HepG2 (cell line): ENCODE data around the gene IRX3. TPM values are rescaled to one million over a fixed set of nuclear protein-coding genes. Genes with fewer than 3 reads are reported as not detected.

Experiments
- ATAC-seq: fragments of 200-7000 bp; cut with Tn5 transposase; 3 replicates; pipeline ENCODE4 v1.9.1; 2020; ENCODE audit warnings: mild to moderate bottlenecking, moderate library complexity
- BruUV-seq: library from RNA; stranded (reverse); fragments of 400-500 nt; replicated peaks from 2 replicates; lab custom pipeline; 2021; lab: Mats Ljungman, UMichigan
- CTCF ChIA-PET: fragments of 300-600 bp; formaldehyde crosslinking; extraction: SDS; loops from one replicate; lab custom pipeline; 2021; ENCODE audit warnings: low total read pairs, inconsistent platforms, low intra/inter-chr PET ratio; lab: Yijun Ruan, JAX
- POLR2A ChIA-PET: fragments of 350-600 bp; sonication (Branson Sonifier 250); formaldehyde crosslinking; loops from one replicate; lab custom pipeline; 2020; ENCODE audit warnings: antibody characterized with exemption, inconsistent platforms; lab: Yijun Ruan, JAX
- DNase-seq: peaks from one replicate; pipeline ENCODE4 v3.0.0-alpha.2; 2015; ENCODE audit warnings: low spot score
- FAIRE-seq: peaks from 3 replicates; lab custom pipeline; 2011; peaks lifted over from hg19 to GRCh38; lab: Jason Lieb, UNC
- H2AFZ ChIP-seq: one replicate; pipeline ENCODE4 v1.6.1; 2011; ENCODE audit warnings: low read length, inconsistent platforms
- H3K27ac ChIP-seq: fragments of 300-600 bp; 3 replicates; pipeline ENCODE4 v1.8.0; 2011; ENCODE audit warnings: mixed run types, mild to moderate bottlenecking, mixed read lengths, low read length, inconsistent platforms; ENCODE audit not compliant: insufficient read depth; ENCODE audit errors: extremely low read length
- H3K27me3 ChIP-seq, 2 experiments: fragments of 200-600 bp in 1 of 2; 2 replicates in 1 of 2; 3 replicates in 1 of 2; pipeline versions ENCODE4 v1.6.0 to v1.8.0; 2011; ENCODE audit warnings: low read length in 2 of 2, mild to moderate bottlenecking in 2 of 2, moderate library complexity in 2 of 2, inconsistent platforms in 1 of 2; ENCODE audit not compliant: insufficient read depth in 2 of 2, control insufficient read depth in 1 of 2
- H3K36me3 ChIP-seq, 2 experiments: fragments of 200-600 bp in 1 of 2; replicated peaks in 1 of 2; 2 replicates in 1 of 2; 3 replicates in 1 of 2; pipeline versions ENCODE4 v1.5.1 to v1.8.0; 2011; ENCODE audit warnings: low read length in 2 of 2, inconsistent platforms in 1 of 2; ENCODE audit not compliant: insufficient read depth in 2 of 2, control insufficient read depth in 1 of 2
- H3K4me1 ChIP-seq: 2 replicates; pipeline ENCODE4 v1.5.1; 2012; ENCODE audit warnings: low read length, inconsistent platforms; ENCODE audit not compliant: insufficient read depth
- H3K4me2 ChIP-seq: 2 replicates; pipeline ENCODE4 v1.6.0; 2011; ENCODE audit warnings: low read depth, low read length, inconsistent platforms
- H3K4me3 ChIP-seq, 3 experiments: fragments of 200-600 bp in 1 of 3; sonication (generic), shearing (Covaris generic) in 1 of 3; replicated peaks in 1 of 3; 2 replicates each; pipeline ENCODE4 v1.5.1; 2011 to 2016; ENCODE audit warnings: low read length in 3 of 3, inconsistent platforms in 2 of 3, low read depth in 2 of 3, mild to moderate bottlenecking in 2 of 3, control low read depth in 1 of 3, mixed read lengths in 1 of 3; ENCODE audit not compliant: insufficient read depth in 1 of 3
- H3K79me2 ChIP-seq: one replicate; pipeline ENCODE4 v1.6.1; 2011; ENCODE audit warnings: low read length, inconsistent platforms; ENCODE audit not compliant: insufficient read depth
- H3K9ac ChIP-seq: 2 replicates; pipeline ENCODE4 v1.6.0; 2011; ENCODE audit warnings: mild to moderate bottlenecking, low read depth, low read length, inconsistent platforms; ENCODE audit not compliant: insufficient read depth
- H3K9me3 ChIP-seq: 2 replicates; pipeline ENCODE4 v1.5.1; 2012; ENCODE audit warnings: mild to moderate bottlenecking, low read length
- H4K20me1 ChIP-seq: 2 replicates; pipeline ENCODE4 v1.6.0; 2011; ENCODE audit warnings: inconsistent platforms, mild to moderate bottlenecking, low read length, moderate library complexity; ENCODE audit not compliant: insufficient read depth
- ARID3A ChIP-seq: IDR thresholded peaks from 2 replicates; pipeline ENCODE4 v1.6.1; 2012; ENCODE audit warnings: low read depth, low read length, improper control_type of control experiment
- ATF4 ChIP-seq, 2 experiments: fragments of 450-650 bp in 1 of 2; sonication (generic) in 1 of 2; formaldehyde crosslinking; IDR thresholded peaks; 2 replicates each; pipeline versions ENCODE4 v1.5.0 to v1.8.0; 2020 to 2022; ENCODE audit warnings: mild to moderate bottlenecking in 1 of 2, missing genetic modification reagents in 1 of 2
- POLR2A ChIP-seq, 2 experiments: IDR thresholded peaks; 2 replicates each; pipeline ENCODE4 v1.6.1; 2011; ENCODE audit warnings: low read depth in 2 of 2, low read length in 2 of 2, mild to moderate bottlenecking in 1 of 2, moderate library complexity in 1 of 2; ENCODE audit not compliant: insufficient read depth in 1 of 2
- POLR2AphosphoS5 ChIP-seq: IDR thresholded peaks from 2 replicates; pipeline ENCODE4 v1.6.1; 2012; ENCODE audit warnings: low read depth, low read length
- ZHX2 ChIP-seq, 2 experiments: sonication (generic) in 1 of 2; formaldehyde crosslinking in 1 of 2; IDR thresholded peaks; 2 replicates each; pipeline versions ENCODE4 v1.6.1 to v1.9.0; 2014 to 2022; ENCODE audit warnings: antibody characterized with exemption in 1 of 2, borderline replicate concordance in 1 of 2, inconsistent platforms in 1 of 2, low read depth in 1 of 2, missing genetic modification reagents in 1 of 2
- WGBS: methylation state at CpG from one replicate; pipeline ENCODE4 v1.1.6; 2017; ENCODE audit warnings: low lambda C conversion rate; 5-methylcytosine and 5-hydroxymethylcytosine counted together
- in situ Hi-C: cut with HindIII; loops from 2 replicates; pipeline ENCODE4 v1.10.0; 2017; ENCODE audit warnings: low pct_unique_long_range_greater_than_20kb; ENCODE audit not compliant: extremely low pct_ligation_motif_present
- intact Hi-C: fragments of 100-400 bp; cut with micrococcal nuclease; formaldehyde crosslinking; loops from one replicate; pipeline ENCODE4 v1.10.0; 2022; ENCODE audit not compliant: unreplicated experiment
- polyA plus RNA-seq, 8 experiments: library from polyadenylated mRNA; depleted of rRNA in 3 of 8; stranded (reverse) in 7 of 8; unstranded in 1 of 8; fragments of >200 nt; fragmentation: Illumina TruSeq in 4 of 8; extraction: Trizol in 4 of 8; gene quantifications; 2 replicates each; pipeline versions ENCODE4 v1.2.1 to v1.2.3, GENCODE V29; 2011 to 2016; ENCODE audit warnings: low read depth in 4 of 8, missing spikeins in 1 of 8, mixed read lengths in 1 of 8; ENCODE audit not compliant: insufficient read depth in 1 of 8
- total RNA-seq, 5 experiments: library from RNA; depleted of rRNA; stranded (reverse); fragments of >200 nt; fragmentation: Illumina TruSeq; extraction: Trizol; gene quantifications; 2 replicates each; pipeline ENCODE4 v1.2.3, GENCODE V29; 2016; ENCODE audit warnings: low read depth in 1 of 5
- TF ChIP-seq, protein P1 (sequence below): sonication (generic); formaldehyde crosslinking; IDR thresholded peaks from 2 replicates; pipeline ENCODE4 v1.4.0; 2020; ENCODE audit warnings: missing genetic modification reagents, mild to moderate bottlenecking, borderline replicate concordance

The IRX3 gene
- total and polyA plus RNA-seq, 2 of the 13 experiments (the other 11 are each of a cell fraction or from before 2014, with no cell fraction given): 9.2 to 16.4 TPM

DNA sequence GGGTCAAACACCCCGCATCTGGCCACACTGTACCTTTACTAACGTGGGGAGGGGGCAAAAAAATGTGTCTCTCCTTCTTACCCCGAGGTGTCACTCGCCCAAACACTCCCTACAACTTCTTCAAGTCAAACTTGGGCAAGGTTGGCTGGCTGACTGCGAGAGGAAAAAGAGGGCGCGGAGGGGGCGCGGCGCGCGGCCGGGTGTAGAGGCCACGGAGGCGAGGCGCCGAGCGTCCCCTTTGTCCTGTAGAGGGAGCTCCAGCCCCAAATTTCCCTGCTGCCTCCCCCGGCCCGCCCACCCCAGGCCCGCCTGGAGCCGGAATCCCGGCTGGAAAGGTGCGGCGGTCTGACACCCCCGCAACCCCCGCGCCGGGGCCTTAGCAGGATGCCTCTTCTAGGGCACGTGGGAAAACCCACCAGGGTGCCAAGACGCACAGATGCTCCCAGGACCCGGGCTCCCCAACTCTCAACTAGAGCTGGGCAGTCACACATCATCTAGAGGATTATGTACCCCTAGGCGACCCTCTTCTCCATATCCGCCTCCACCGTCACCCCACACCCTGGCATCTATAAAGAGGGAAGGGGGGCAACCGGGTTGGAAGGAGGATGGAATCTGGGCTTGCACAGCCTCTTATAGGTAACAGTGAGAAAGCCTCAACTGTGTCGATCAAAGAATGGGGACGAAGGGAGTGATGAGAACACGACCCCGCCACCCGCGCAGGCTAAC lies 4.2 kb downstream of the IRX3 start (continued):
- TF ChIP-seq ZHX2 (IDR thresholded peaks at IDR 0.05; ENCODE audit: low read depth) (peak; percentile 69; the same call in 1 of the 2 replicates), ZHX2 (CRISPR knock-in tag; IDR thresholded peaks at IDR 0.05; ENCODE audit: borderline replicate concordance) (no peak)

- BruUV-seq: no TSS peak
- Histone ChIP-seq H3K79me2 (peaks cover 19% of the 10 kb centered on the region), H3K4me3 (no peak overlapping the region), H3K27me3 (no peaks in the 10 kb centered on the region), H3K9me3 (no peaks in the 10 kb centered on the region), H3K4me1 (peaks cover 45% of the 10 kb centered on the region), H3K27ac (no peak overlapping the region), H3K9ac (no peak overlapping the region), H4K20me1 (no peaks in the 10 kb centered on the region), H3K4me2 (no peak overlapping the region), H2AFZ (no peak overlapping the region), H3K36me3 (peaks cover 1 to 3% of the 10 kb centered on the region in 2 experiments; a peak in 3 of 5 replicates)
- in situ Hi-C loops: loop anchor here (10.0 kb wide), 1 partner anchor 507 kb away; no protein-coding TSS in a partner anchor
- DNase-seq: no peak
- ATAC-seq: no peak
- 98% methylated on average over 53 of the region's 53 CpGs for WGBS
- FAIRE-seq: no peak
- intact Hi-C loops: loop anchor here (10.0 kb wide), 4 partner anchors 337 to 737 kb away; no protein-coding TSS in a partner anchor
- ChIA-PET CTCF (no interaction called here), POLR2A (no interaction called here)
- TF ChIP-seq POLR2A (IDR thresholded peaks at IDR 0.05; ENCODE audit: insufficient read depth in 1 of 2, low read depth in 2 of 2, low read length in 2 of 2): 0 out of 4 replicates have a peak, but pooled peaks of 1 of the 2 experiments have one; percentile 21
- TF ChIP-seq POLR2AphosphoS5: no peak
- no peak for TF ChIP-seq ATF4 (CRISPR knock-in tag; IDR thresholded peaks at IDR 0.05)
- TF ChIP-seq, protein P1, sequence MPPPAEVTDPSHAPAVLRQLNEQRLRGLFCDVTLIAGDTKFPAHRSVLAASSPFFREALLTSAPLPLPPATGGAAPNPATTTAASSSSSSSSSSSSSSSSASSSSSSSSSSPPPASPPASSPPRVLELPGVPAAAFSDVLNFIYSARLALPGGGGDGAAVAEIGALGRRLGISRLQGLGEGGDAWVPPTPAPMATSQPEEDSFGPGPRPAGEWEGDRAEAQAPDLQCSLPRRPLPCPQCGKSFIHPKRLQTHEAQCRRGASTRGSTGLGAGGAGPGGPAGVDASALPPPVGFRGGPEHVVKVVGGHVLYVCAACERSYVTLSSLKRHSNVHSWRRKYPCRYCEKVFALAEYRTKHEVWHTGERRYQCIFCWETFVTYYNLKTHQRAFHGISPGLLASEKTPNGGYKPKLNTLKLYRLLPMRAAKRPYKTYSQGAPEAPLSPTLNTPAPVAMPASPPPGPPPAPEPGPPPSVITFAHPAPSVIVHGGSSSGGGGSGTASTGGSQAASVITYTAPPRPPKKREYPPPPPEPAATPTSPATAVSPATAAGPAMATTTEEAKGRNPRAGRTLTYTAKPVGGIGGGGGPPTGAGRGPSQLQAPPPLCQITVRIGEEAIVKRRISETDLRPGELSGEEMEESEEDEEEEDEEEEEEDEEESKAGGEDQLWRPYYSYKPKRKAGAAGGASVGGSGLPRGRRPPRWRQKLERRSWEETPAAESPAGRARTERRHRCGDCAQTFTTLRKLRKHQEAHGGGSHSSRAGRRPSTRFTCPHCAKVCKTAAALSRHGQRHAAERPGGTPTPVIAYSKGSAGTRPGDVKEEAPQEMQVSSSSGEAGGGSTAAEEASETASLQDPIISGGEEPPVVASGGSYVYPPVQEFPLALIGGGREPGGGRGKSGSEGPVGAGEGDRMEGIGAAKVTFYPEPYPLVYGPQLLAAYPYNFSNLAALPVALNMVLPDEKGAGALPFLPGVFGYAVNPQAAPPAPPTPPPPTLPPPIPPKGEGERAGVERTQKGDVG (CRISPR knock-in tag): 0 out of 2 replicates have a peak, but pooled peaks have one; percentile 11
- TF ChIP-seq ARID3A: no peak
Observed at GRCh38 chr16:54281535-54282201, 4.9 kb downstream of the IRX3 start.
